ELR (cell line): ENCODE measurements around the gene YJU2.
"Not testable (repeated sequence)": the region's sequence is repeated elsewhere in the genome, so short reads cannot be mapped to it uniquely, and the experiment has no call there.

ENCODE experiments used
- DNase-seq: peaks from one replicate; pipeline ENCODE4 v3.0.0-alpha.2; 2015; ENCODE audit warnings: low read depth

YJU2 gene

DNA sequence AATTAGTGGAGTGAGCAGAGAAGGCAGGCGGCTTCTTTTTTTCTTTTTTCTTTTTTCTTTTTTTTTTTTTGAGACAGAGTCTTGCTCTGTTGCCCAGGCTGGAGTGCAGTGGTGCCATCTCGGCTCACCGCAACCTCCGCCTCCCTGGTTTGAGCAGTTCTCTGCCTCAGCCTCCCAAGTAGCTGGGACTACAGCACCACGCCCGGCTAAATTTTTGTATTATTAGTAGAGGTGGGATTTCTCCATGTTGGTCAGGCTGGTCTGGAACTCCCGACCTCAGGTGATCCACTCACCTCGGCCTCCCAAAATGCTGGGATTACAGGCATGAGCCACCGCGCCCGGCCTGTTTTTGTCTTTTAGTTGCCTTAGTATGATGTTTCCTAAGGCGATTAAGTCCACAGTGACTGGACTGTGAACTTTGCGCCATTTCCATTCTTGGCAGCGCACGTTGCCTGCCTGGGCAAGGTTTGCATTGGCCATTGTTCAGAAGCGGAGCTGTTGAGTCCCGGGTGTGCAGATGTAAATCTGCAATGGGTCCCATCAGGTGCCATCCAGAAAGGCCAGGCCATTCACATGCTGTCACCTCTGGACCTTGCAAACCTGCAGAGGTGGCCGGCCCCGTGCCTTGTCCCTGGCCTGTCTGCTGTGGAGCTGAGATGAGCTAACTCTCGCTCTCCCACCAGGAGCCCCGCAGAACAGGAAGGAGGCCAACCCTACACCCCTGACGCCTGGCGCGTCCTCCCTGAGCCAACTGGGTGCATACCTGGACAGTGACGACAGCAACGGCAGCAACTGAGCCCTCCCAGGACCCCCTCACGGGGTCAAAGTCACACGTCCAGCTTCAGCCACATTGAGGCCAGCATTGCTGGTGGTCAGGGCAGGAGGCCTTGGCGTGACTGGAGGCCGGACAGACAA lies 21.3 kb downstream of the YJU2 start:
- no peak for DNase-seq

GRCh38 chr19:4268816-4269430 lies 22.0 kb downstream of the YJU2 start:
- DNase-seq, result no peak

DNA sequence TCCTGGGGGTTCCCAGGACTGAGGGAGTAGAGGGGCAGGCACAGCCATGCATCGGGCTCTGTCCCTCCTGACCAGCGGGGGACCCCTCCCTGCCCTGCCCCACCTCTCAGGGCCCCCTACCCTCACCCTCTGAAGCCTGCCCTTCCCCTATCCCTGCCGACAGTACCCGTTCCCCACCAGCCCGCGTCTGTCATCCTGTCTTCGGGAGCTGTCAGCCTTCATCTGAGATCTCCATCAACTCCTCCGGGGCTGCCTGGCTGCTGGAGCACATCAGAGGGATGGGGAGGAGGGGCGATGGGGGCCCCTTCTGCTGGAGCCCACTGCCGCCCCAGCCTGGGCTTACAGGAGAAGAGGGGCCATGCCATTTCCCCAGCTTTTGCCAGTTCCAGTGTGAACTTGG lies 26.0 kb downstream of the YJU2 start:
- no peak for DNase-seq

GRCh38 chr19:4274321-4274686 lies 27.4 kb downstream of the YJU2 start:
- not testable (repeated sequence) for DNase-seq

DNA sequence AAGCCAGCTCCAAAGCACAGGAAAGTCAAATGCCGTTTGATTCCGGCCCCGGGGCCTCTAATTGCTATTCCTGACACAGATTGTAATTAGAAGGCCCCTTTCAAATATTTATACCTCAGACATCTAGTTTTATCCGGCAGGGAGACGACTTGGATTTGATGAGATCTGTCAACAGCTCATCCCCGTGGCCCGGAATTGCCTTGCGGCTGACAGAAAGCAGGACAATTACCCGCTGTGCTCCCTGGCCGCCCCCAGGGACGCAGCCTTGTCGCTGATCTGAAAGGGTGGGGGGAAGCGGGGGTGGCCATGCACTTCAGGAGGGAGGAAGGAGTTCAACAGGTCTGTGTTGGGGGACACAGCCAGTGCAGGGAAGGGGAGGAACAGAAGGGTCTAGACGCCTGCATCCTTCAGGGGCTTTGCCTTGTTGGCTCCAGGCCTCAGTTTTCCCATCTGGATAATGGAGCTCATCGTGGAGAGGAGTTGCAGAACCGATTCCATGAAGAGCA lies 30.4 kb downstream of the YJU2 start:
- DNase-seq, result no peak

GRCh38 chr19:4278010-4278409 lies 31.1 kb downstream of the YJU2 start:
- no peak for DNase-seq

DNA sequence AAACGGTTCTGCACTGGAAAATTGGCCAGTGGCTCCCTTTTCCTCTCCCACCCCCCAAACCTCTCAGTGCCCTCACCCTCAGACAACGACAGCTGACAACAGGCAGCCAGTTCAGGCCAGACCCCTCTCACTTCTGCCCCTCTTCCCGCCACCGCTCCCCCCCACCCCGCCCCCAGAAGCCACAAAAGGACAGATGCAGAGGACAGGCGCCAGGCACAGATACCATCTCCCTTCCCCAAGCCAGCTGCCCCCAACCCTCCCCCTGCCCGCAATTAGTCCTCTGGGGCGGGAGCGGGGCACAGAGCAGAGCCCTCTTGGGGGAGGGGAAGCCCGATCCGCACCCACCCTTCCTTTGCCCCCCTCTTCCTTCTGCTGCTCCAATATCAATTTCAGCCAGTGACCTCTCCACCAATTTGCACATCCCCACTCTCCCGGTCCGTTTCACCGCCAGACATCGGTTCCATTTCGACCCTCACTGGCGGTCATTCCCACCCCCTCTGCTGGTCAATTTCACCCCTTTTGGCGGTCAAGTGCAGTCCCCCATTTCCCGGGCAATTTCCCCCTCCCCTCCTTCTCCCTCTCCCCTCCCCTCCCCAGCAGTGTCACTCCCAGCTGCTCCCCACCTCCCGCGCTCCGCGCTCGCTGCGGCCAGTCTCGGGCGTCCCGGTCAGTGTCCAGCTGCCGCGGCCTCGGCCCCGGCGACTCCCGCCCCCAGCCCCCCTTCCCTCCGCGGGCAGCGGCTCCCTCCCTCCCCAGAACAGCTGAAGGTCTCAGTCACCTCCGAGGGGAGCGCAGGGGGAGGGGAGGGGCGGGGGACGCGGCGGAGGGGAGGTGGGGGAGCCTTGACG lies 31.8 kb downstream of the YJU2 start, which contains the start of gene SHD:
TSS of gene SHD (plus strand) at position 848 of the 848 bp plus-strand sequence. CDS start 798 bp downstream, outside the sequence.
- no peak for DNase-seq

GRCh38 chr19:4279267-4279529 lies 32.3 kb downstream of the YJU2 start:
- DNase-seq, result no peak

GRCh38 chr19:4279530-4280422 lies 32.9 kb downstream of the YJU2 start:
- no peak for DNase-seq

- DNase-seq, result peak; percentile 44
Observed at GRCh38 chr19:4284176-4284958, 37.5 kb downstream of the YJU2 start.

GRCh38 chr19:4284974-4285373 lies 38.1 kb downstream of the YJU2 start:
- DNase-seq, result no peak

GRCh38 chr19:4286141-4286540 lies 39.3 kb downstream of the YJU2 start:
- not testable (repeated sequence) for DNase-seq

GRCh38 chr19:4288091-4288777 lies 41.4 kb downstream of the YJU2 start:
- peak; percentile 19 for DNase-seq

- no peak for DNase-seq
Observed at GRCh38 chr19:4291184-4291732, 44.4 kb downstream of the YJU2 start.

DNA sequence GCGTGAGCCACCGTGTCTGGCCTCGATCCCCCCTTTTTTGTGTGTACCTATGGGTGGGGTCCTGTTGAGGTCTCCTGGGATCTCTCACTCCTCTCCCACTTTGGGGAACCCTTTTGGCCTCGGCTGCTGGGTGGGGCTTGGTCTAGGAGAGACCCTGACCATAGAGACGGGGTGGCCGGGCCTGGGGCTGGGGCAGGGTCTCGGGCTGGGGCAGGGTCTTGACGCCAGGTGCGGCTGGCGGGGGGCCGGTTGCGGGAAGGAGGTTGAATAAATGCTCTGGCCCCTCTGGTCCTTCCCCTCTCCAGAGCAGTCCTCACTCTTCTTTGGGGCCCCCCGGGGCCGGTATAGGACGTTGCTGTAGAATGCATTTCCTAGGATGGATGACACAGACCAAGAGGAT lies 45.6 kb downstream of the YJU2 start:
- DNase-seq, result no peak

- DNase-seq, result no peak
Observed at GRCh38 chr19:4294389-4294788, 47.5 kb downstream of the YJU2 start.

GRCh38 chr19:4295972-4296771 lies 49.3 kb downstream of the YJU2 start:
- no peak for DNase-seq

GRCh38 chr19:4297901-4298809 lies 51.3 kb downstream of the YJU2 start:
- DNase-seq, result peak; percentile 37
